Measurements from ENCODE around the gene IL22. TPM values are rescaled to one million over a fixed set of nuclear protein-coding genes. Genes with fewer than 3 reads are reported as not detected.

Gene IL22
- total and polyA plus RNA-seq, 2 of the 8 experiments (the other 6 are each of a cell fraction or from before 2014, with no cell fraction given), result not detected

DNA sequence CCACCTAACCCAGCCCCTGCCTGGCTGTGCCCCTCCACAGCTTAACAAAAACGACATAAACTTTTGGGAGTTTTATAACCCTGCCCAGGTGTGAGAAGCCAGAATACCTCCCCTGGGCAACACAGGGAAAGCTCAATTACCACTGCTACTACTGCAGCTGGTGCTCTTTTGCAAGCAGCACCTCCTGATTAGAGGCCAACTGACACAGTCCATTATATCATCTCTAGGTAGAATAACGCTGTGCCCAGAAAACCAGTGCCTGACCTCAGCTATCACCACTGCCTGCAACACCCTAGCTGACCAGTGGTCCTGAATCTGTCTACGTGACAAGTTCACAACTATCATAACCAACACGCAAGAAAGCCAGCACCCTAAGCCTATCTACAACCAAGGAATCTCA lies 44.5 kb upstream of the IL22 start (continued):
- TF ChIP-seq TAF7 (optimal IDR thresholded peaks at IDR 0.05; ENCODE audit: borderline replicate concordance, low read depth, low read length), result no peak
- no peak for TF ChIP-seq KDM1A (IDR thresholded peaks at IDR 0.05; ENCODE audit: borderline replicate concordance, low read length)
